ENCODE measurements around the gene KRT14. TPM values are rescaled to one million over a fixed set of nuclear protein-coding genes. Genes with fewer than 3 reads are reported as not detected.
"Not testable (repeated sequence)": the region's sequence is repeated elsewhere in the genome, so short reads cannot be mapped to it uniquely, and the experiment has no call there.

Gene KRT14
- total RNA-seq = not detected

DNA sequence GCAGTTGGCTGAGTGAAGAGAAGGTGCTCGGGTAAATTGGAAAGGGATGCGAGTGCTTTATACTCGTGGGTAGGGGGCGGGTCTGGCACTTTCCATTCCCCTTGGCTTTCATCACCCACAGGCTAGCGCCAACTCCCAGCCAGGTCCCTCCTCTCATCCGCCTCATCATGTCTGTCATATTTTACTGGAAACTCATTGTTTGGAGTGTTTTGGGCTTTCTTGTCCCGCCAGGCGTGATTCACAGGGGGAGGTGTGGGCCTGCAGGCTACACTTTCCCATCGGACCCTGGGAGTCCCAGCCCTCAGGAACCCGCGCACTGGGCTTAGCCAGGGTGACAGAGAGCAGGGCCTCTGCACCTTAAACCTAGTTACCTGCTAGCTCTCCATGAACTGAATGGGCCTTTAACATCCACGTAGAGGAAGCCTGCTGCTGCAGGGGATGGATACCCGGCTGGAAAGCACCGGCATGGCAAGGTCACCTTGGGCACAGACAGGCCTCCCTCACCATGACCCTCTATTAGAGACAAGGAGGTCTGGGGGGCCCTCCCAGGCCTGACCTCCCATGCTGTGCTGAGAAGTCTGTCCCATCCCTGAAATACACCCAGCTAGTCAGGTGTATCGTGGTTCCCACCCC lies at the start of gene KRT14:
KRT14 (minus strand) TSS at position 33 of the 633 bp plus-strand sequence. CDS start 61 bp downstream, outside the sequence.
- CTCF ChIA-PET = no interaction called here
- POLR2A ChIA-PET = no interaction called here

- POLR2A ChIA-PET = no interaction called here
- CTCF ChIA-PET = interaction anchor here (1.1 kb wide), 1 partner anchor 28 kb away, joined by 4 read pairs; no protein-coding TSS in a partner anchor
Observed at GRCh38 chr17:41635121-41636097, 48.7 kb upstream of the KRT14 start.

DNA sequence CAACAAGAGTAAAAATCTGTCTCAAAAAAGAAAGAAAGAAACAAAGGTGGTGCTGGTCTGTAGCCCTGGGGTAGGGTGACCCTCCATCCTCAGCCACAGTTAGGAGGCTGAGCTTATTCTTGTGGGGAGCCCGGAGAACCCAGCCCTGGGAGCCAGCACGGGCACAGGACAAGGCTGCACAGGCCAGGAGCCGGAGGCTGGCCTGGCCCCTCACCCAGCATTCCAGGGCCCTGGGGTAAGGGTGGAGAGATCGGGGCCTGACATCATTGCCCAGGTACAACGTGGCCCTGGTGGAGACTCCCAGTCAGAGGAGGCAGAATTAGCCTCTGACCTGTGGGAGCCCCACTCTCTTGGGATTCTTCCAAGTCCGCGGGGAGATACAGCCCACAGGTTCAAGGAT lies 47.9 kb upstream of the KRT14 start:
- POLR2A ChIA-PET = no interaction called here
- CTCF ChIA-PET = interaction anchor here (0.7 kb wide), 1 partner anchor 14 kb away, joined by 4 read pairs; no protein-coding TSS in a partner anchor

DNA sequence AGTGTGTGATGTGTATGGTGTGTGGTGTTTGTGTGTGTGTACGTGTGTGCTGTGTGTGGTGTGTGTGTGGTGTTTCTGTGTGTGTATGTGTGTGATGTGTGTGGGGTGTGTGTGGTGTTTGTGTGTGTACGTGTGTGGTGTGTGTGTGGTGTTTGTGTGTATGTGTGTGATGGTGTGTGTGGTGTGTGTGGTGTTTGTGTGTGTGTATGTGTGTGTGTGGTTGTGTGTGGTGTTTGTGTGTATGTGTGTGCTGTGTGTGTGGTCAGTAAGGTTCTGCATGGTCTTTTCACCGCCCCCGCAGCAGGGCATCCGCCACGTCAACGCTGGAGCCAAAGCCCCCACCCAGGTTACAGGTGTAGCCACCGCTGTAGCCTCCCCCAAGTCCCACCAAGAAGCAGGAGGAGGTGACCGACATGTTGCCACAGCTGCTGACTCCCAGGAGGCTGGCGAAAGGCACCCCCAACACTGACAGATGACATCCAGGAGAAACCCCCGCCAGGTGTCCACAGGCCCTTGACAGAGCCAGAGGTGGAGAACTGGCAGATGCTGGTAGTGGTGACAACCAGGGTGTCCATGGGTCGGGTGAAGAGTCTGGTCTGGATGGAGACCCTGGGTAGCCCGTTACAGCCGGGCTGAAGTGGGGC lies 47.0 kb upstream of the KRT14 start:
- ChIA-PET CTCF (interaction anchor here (0.7 kb wide), 1 partner anchor 15 kb away, joined by 4 read pairs; no protein-coding TSS in a partner anchor), POLR2A (no interaction called here)

GRCh38 chr17:41632482-41633105 lies 45.9 kb upstream of the KRT14 start:
- POLR2A ChIA-PET = no interaction called here
- CTCF ChIA-PET = no interaction called here

DNA sequence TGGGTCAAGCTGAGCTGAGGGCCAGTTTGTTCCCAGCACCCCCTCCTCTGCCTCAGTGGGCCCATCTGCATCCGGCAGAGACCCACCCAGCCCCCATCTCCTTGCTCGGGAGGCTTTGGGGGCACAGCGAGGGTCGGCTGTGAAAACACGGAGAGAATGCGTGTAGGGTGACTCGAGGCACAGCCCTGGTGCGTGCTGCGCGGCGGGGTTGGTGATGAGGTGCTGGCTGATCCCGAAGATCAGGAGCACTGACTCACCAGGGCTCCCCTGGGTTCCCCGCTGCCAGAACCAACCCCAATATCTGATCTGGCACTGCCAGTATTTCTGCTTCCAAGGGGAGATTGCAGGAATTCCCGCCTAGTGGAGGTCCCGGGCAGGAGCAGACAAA lies 45.2 kb upstream of the KRT14 start:
- CTCF ChIA-PET = no interaction called here

GRCh38 chr17:41631025-41631897 lies 44.6 kb upstream of the KRT14 start:
- ChIA-PET POLR2A (no interaction called here), CTCF (no interaction called here)

More for the DNA sequence above, 45.2 kb upstream of the KRT14 start:
- POLR2A ChIA-PET = no interaction called here

DNA sequence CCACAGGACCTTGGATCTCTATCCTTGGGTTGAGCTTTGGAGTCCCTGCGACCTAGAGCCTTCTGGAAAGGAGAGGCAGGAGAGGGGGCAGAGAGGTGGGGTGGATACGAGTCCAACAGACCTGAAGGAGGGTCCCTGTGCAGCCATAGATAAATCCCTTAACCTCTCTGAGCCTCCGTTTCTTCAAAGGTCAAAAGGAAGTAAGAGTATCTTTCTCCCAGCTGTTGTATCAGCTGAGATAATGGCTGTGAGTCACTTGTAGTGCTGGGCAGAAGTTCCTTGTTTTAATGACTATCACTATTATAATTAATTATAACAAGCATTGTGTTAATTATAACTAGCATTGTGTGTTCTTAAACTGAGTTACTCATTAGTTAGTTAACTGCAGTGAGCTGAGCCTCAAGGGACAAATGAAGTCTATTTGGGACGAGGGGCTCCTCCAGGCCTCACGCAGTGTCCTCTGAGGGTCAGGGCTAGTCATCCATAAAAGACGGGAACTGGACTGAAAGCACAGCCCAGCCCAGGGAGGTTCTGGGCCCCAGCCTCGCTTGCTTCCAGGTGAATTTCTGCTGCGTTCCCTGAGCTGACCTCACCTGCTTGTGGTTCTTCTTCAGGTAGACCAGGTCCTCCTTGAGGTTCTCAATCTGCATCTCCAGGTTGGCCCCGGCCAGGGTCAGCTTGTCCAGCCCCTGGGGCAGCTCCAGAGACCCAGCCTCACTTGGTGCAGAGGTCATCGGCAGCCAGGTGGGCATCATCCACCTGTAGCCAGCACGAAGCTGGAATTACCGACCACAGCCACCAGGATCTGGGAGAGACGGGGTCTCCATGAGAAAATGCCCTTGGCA lies 43.4 kb upstream of the KRT14 start:
- CTCF ChIA-PET = no interaction called here
- POLR2A ChIA-PET = no interaction called here

DNA sequence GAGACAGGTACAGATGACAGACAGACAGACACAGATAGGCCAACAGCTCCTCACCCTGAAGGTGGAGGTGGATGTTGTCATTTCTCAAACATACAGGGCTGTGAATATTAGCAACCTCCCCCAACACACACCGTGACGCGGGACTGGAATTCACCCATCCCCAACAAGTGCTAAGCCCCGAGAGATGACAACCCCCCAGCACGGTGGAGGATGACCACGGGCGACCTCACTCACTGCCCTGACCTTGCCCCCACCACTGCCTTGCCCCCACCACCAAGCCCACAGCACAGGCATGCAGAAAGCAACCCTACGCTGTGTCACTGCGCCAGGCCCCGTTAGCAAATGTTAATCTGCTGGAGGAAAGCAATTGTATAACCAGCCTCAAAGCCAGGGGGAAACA lies 42.6 kb upstream of the KRT14 start:
- ChIA-PET POLR2A (no interaction called here), CTCF (no interaction called here)

- CTCF ChIA-PET, POLR2A ChIA-PET: not testable (repeated sequence)
Observed at GRCh38 chr17:41628621-41629255, 42.0 kb upstream of the KRT14 start.

DNA sequence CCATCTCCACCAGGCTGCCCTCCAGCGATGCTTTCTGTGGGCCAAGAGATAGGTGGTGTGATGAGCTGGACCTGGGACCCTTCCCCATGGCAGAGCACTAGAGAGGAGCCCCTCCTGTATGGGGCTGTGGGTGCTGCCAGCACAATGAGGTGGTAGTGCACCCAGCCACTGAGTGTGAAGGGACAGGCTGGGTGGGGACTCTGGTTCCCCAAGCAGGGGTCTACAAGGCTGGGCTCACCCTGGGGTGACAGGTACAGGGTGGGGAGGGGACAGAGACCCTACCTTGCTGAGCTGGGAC lies 41.3 kb upstream of the KRT14 start:
- POLR2A ChIA-PET, CTCF ChIA-PET: not testable (repeated sequence)

- ChIA-PET POLR2A (no interaction called here), CTCF (interaction anchor here (1.1 kb wide), 1 partner anchor 711 kb away, joined by 3 read pairs; no protein-coding TSS in a partner anchor)
Observed at GRCh38 chr17:41627316-41628072, 40.8 kb upstream of the KRT14 start.

- CTCF ChIA-PET = interaction anchor here (1.1 kb wide), 1 partner anchor 711 kb away, joined by 3 read pairs; no protein-coding TSS in a partner anchor
- POLR2A ChIA-PET = not testable (repeated sequence)
Observed at GRCh38 chr17:41626914-41627295, 40.2 kb upstream of the KRT14 start.

- CTCF ChIA-PET = interaction anchor here (1.1 kb wide), 1 partner anchor 710 kb away, joined by 3 read pairs; no protein-coding TSS in a partner anchor
- POLR2A ChIA-PET = not testable (repeated sequence)
Observed at GRCh38 chr17:41626028-41626913, 39.6 kb upstream of the KRT14 start.

DNA sequence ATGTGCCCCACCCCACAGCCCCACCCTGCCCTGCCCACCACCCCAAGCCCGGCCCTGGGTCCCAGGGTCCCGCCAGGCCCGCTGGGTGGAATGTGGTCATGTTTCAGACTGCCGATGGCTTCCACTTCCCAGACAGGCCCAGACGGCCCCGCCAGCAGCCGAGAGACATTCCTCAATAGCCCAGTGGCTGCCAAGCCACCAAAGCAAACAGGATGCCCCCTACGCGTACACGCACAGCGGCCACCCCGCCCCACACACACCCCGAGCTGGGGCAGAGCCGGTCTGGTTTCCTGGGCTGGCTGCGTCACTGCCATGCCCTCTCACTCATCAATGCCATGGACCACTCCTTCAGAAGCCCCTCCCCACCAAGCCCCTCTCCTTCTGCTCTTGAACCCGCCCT lies 38.9 kb upstream of the KRT14 start:
- CTCF ChIA-PET = no interaction called here
- POLR2A ChIA-PET = no interaction called here

Measured in activated CD8-positive, alpha-beta memory T cell treated with anti-CD3 and anti-CD28 coated beads for 36 hours (primary cell).